ENCODE results near the gene SNX13.
A peak's percentile ranks its signal among the peaks of the same experiment; 100 is the strongest.

Gene SNX13

GRCh38 chr7:17786314-17786852 is 153.9 kb downstream of the SNX13 start:
- peak; percentile 8 for DNase-seq

GRCh38 chr7:17782216-17782549 is 158.1 kb downstream of the SNX13 start:
- no peak for DNase-seq

- DNase-seq: no peak
Observed at GRCh38 chr7:17781491-17782215, 158.6 kb downstream of the SNX13 start.

GRCh38 chr7:17779381-17779780 is 160.9 kb downstream of the SNX13 start:
- DNase-seq: no peak

GRCh38 chr7:17774716-17775288 is 165.5 kb downstream of the SNX13 start:
- DNase-seq: no peak

GRCh38 chr7:17774248-17774647 is 166.0 kb downstream of the SNX13 start:
- no peak for DNase-seq

- no peak for DNase-seq
Observed at GRCh38 chr7:17773289-17773626, 167.0 kb downstream of the SNX13 start.

- no peak for DNase-seq
Observed at GRCh38 chr7:17772581-17773288, 167.6 kb downstream of the SNX13 start.

- DNase-seq: no peak
Observed at GRCh38 chr7:17771901-17772408, 168.3 kb downstream of the SNX13 start.

- no peak for DNase-seq
Observed at GRCh38 chr7:17770710-17771375, 169.5 kb downstream of the SNX13 start.

GRCh38 chr7:17769918-17770317 is 170.4 kb downstream of the SNX13 start:
- DNase-seq: no peak

- no peak for DNase-seq
Observed at GRCh38 chr7:17758008-17758407, 182.3 kb downstream of the SNX13 start.

- no peak for DNase-seq
Observed at GRCh38 chr7:17746020-17746530, 194.2 kb downstream of the SNX13 start.

GRCh38 chr7:17745610-17746009 is 194.7 kb downstream of the SNX13 start:
- no peak for DNase-seq

- DNase-seq: no peak
Observed at GRCh38 chr7:17743316-17743715, 197.0 kb downstream of the SNX13 start.

- no peak for DNase-seq
Observed at GRCh38 chr7:17741426-17741825, 198.9 kb downstream of the SNX13 start.

Measured in right kidney (tissue), 1 donor.